Ishikawa (cell line): Measurements from ENCODE around the gene HOXD12.

Experiments
- CEBPB ChIP-seq: IDR thresholded peaks from 2 replicates; pipeline ENCODE4 v1.6.1; 2012
- EGR1 ChIP-seq: IDR thresholded peaks from 2 replicates; pipeline ENCODE4 v1.6.1; 2012
- EP300 ChIP-seq: IDR thresholded peaks from 2 replicates; pipeline ENCODE4 v1.6.1; 2012; ENCODE audit warnings: borderline replicate concordance
- FOXM1 ChIP-seq: IDR thresholded peaks from 2 replicates; pipeline ENCODE4 v1.6.1; 2012; ENCODE audit warnings: low read depth, borderline replicate concordance
- NFIC ChIP-seq: IDR thresholded peaks from 2 replicates; pipeline ENCODE4 v1.6.1; 2012
- RAD21 ChIP-seq: IDR thresholded peaks from 2 replicates; pipeline ENCODE4 v1.6.1; 2012; ENCODE audit warnings: low read depth
- REST ChIP-seq: IDR thresholded peaks from 2 replicates; pipeline ENCODE4 v1.6.1; 2012; ENCODE audit warnings: low read depth, mild to moderate bottlenecking
- TAF1 ChIP-seq: IDR thresholded peaks from 2 replicates; pipeline ENCODE4 v1.6.1; 2012; ENCODE audit warnings: low read depth, mild to moderate bottlenecking
- TCF12 ChIP-seq: IDR thresholded peaks from 2 replicates; pipeline ENCODE4 v1.6.1; 2012; ENCODE audit warnings: low read depth
- TEAD4 ChIP-seq: IDR thresholded peaks from 2 replicates; pipeline ENCODE4 v1.6.1; 2012
- YY1 ChIP-seq: IDR thresholded peaks from 2 replicates; pipeline ENCODE4 v1.6.1; 2012; ENCODE audit warnings: low read depth
- ZBTB7A ChIP-seq: IDR thresholded peaks from 2 replicates; pipeline ENCODE4 v1.6.1; 2012; ENCODE audit warnings: low read depth
- TF ChIP-seq, protein P1 (sequence below): IDR thresholded peaks from 2 replicates; pipeline ENCODE4 v1.6.1; 2012
- TF ChIP-seq, protein P2 (sequence below): IDR thresholded peaks from 2 replicates; pipeline ENCODE4 v1.6.1; 2012

DNA sequence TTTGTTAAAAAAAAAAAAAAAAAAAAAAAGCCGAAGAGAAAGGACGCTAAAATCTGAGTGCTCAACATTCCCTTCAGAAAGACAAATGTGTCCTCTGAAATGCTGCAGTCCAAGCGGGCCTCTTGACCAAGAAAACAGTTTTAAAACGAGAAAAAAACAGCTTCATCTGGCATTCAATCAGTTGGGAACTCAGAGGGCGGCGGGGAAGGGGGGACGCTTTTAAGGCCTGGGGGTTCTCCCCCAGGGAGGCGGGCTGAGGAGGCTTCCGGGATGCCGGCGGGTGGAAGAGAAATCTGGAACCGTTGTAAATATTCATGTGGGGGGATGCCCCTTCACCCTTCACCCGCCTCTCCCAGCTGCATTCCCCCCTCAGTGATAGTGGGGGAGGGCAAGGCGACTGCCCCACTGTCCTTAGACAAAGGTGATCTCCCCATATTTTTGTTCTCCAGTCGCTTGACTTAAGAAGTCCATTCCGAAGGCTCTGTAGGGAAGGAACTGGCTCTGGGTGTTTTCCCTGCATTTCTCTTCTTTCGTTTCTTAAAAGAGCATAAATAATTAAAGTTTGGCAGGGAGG lies 4.2 kb downstream of the HOXD12 start:
- TF ChIP-seq NFIC, result no peak
- no peak for TF ChIP-seq YY1
- no peak for TF ChIP-seq EP300
- no peak for TF ChIP-seq RAD21
- no peak for TF ChIP-seq REST
- no peak for TF ChIP-seq EGR1
- TF ChIP-seq, protein P1, sequence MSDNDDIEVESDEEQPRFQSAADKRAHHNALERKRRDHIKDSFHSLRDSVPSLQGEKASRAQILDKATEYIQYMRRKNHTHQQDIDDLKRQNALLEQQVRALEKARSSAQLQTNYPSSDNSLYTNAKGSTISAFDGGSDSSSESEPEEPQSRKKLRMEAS, result no peak
- TF ChIP-seq TEAD4, result no peak
- TF ChIP-seq TAF1, result no peak
- TF ChIP-seq CEBPB, result no peak
- TF ChIP-seq FOXM1, result no peak
- TF ChIP-seq ZBTB7A, result no peak
- TF ChIP-seq, protein P2, sequence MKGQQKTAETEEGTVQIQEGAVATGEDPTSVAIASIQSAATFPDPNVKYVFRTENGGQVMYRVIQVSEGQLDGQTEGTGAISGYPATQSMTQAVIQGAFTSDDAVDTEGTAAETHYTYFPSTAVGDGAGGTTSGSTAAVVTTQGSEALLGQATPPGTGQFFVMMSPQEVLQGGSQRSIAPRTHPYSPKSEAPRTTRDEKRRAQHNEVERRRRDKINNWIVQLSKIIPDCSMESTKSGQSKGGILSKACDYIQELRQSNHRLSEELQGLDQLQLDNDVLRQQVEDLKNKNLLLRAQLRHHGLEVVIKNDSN, result no peak
- no peak for TF ChIP-seq TCF12
